ENCODE measurements around the gene TREML2. TPM values are rescaled to one million over a fixed set of nuclear protein-coding genes. Genes with fewer than 3 reads are reported as not detected.

The TREML2 gene
- total and polyA plus RNA-seq, 2 of the 8 experiments (the other 6 are each of a cell fraction or from before 2014, with no cell fraction given), result 0.09 to 0.18 TPM

DNA sequence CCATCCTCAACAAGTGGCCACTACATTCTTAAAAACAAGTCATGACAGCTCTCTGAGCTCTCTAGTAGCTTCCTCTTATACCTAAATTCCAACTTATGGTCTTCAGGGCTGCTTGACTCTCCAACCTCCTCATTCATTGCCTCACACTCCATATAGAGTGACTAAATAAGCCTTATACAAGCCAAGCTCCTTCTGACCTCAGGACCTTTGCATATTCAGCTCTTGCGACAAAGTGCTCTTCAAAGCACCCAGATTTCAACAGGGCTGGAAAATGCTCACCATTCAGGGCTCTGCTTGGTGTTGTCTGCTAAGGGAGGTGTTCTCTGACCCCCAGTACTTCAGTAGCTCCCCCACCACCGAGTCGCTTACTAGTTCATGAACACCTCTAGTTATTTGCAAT, 3.7 kb downstream of the TREML2 start:
- POLR2A ChIA-PET (ENCODE audit: partially characterized antibody), result interaction anchor here (0.6 to 1.1 kb wide), 2 partner anchors 9 to 724 kb away, joined by 3 read pairs; partner anchors contain the start of genes BYSL and MED20
- Histone ChIP-seq H3K56ac (replicated peaks; ENCODE audit: insufficient read length, low read depth, low read length) (no peak overlapping the region), H3K9ac (replicated peaks in 1 of 4; ENCODE audit: extremely low read depth in 1 of 4, low read depth in 3 of 4, low read length in 3 of 4) (no peak overlapping the region), H4K20me1 (replicated peaks in 1 of 2; ENCODE audit: control insufficient read depth in 1 of 2, insufficient read depth in 2 of 2, low read length in 2 of 2) (no peaks in the 10 kb centered on the region), H3K4me3 (ENCODE audit: extremely low read depth in 1 of 4, insufficient read depth in 2 of 4, low read depth in 3 of 4, low read length in 4 of 4) (no peak overlapping the region), H3K14ac (ENCODE audit: insufficient read length) (no peak overlapping the region), H3K4ac (replicated peaks; ENCODE audit: insufficient read length, low read depth, low read length) (no peak overlapping the region), H4K91ac (replicated peaks; ENCODE audit: insufficient read length, low read length) (no peak overlapping the region), H2BK20ac (ENCODE audit: low read length) (no peak overlapping the region), H3K79me1 (ENCODE audit: low read depth, low read length) (no peaks in the 10 kb centered on the region), H2BK5ac (ENCODE audit: low read depth, low read length) (no peak overlapping the region), H3K27me3 (replicated peaks in 1 of 4; ENCODE audit: control insufficient read depth in 3 of 4, extremely low read depth in 1 of 4, insufficient read depth in 3 of 4, low read length in 3 of 4) (no peaks in the 10 kb centered on the region; a peak in 1 of 7 replicates), H3K4me1 (replicated peaks in 1 of 4; ENCODE audit: control insufficient read depth in 3 of 4, insufficient read depth in 4 of 4, low read length in 3 of 4) (peaks cover 0 to 7% (median 3%) of the 10 kb centered on the region in 4 experiments; a peak in 5 of 7 replicates), H3K9me3 (ENCODE audit: insufficient read depth in 2 of 2, low read depth in 1 of 2, low read length in 1 of 2) (no peaks in the 10 kb centered on the region), H2AK5ac (ENCODE audit: low read depth, low read length) (no peak overlapping the region), H4K8ac (ENCODE audit: extremely low read depth, insufficient read depth, low read length) (no peak overlapping the region), H2BK15ac (ENCODE audit: low read length) (no peak overlapping the region), H3K23me2 (ENCODE audit: low read depth, low read length) (no peaks in the 10 kb centered on the region), H3K27ac (ENCODE audit: low read depth, low read length) (no peak overlapping the region), H4K5ac (ENCODE audit: insufficient read length, low read depth, low read length) (no peak overlapping the region), H2BK12ac (ENCODE audit: low read depth, low read length) (no peak overlapping the region), H2BK120ac (replicated peaks; ENCODE audit: low read depth, low read length) (no peak overlapping the region), H3K4me2 (ENCODE audit: insufficient read depth in 1 of 2, low read depth in 2 of 2, low read length in 2 of 2) (no peak overlapping the region), H3K79me2 (ENCODE audit: control insufficient read depth in 1 of 2, insufficient read depth in 2 of 2, low read length in 2 of 2) (no peaks in the 10 kb centered on the region), H2AFZ (ENCODE audit: low read length) (no peak overlapping the region), H3K18ac (ENCODE audit: extremely low read depth, low read length) (no peak overlapping the region), H3K36me3 (ENCODE audit: control insufficient read depth in 2 of 4, insufficient read depth in 4 of 4, low read length in 3 of 4) (no peaks in the 10 kb centered on the region), H3K23ac (ENCODE audit: insufficient read length) (no peak overlapping the region)
- 89% methylated on average over 3 of the region's 3 CpGs; no CpG with 5 or more reads in 1 of the 2 experiments for WGBS, 2 experiments (ENCODE audit: extremely low coverage in 1 of 2, insufficient coverage in 1 of 2, insufficient read length in 1 of 2, insufficient replicate concordance in 2 of 2, low coverage in 1 of 2, low lambda C conversion rate in 2 of 2, missing lambda C conversion rate in 1 of 2)
- DNase-seq (ENCODE audit: low read depth in 1 of 2, low spot score in 2 of 2) (no peak), FAIRE-seq (no peak)
- TF ChIP-seq SP1 (IDR thresholded peaks at IDR 0.05; ENCODE audit: low read depth, low read length) (no peak), KDM5A (IDR thresholded peaks at IDR 0.05; ENCODE audit: low read length) (no peak), SP2 (IDR thresholded peaks at IDR 0.05; ENCODE audit: low read length) (no peak), CREB1 (IDR thresholded peaks at IDR 0.05) (no peak), YY1 (IDR thresholded peaks at IDR 0.05; ENCODE audit: low read depth, low read length) (no peak), RBBP5 (IDR thresholded peaks at IDR 0.05; ENCODE audit: borderline replicate concordance, low read depth, low read length) (no peak), MAFK (IDR thresholded peaks at IDR 0.05; ENCODE audit: low read depth, low read length) (no peak), TCF12 (IDR thresholded peaks at IDR 0.05; ENCODE audit: low read depth, low read length) (no peak), SUZ12 (IDR thresholded peaks at IDR 0.05; ENCODE audit: low read length) (no peak), RFX5 (IDR thresholded peaks at IDR 0.05; ENCODE audit: borderline replicate concordance, low read depth, low read length) (no peak), JUN (IDR thresholded peaks at IDR 0.05; ENCODE audit: low read depth, low read length) (no peak), RNF2 (IDR thresholded peaks at IDR 0.05; ENCODE audit: borderline replicate concordance, low read depth, low read length, missing control alignments, poor library complexity, severe bottlenecking) (no peak)
- TF ChIP-seq, protein P1, sequence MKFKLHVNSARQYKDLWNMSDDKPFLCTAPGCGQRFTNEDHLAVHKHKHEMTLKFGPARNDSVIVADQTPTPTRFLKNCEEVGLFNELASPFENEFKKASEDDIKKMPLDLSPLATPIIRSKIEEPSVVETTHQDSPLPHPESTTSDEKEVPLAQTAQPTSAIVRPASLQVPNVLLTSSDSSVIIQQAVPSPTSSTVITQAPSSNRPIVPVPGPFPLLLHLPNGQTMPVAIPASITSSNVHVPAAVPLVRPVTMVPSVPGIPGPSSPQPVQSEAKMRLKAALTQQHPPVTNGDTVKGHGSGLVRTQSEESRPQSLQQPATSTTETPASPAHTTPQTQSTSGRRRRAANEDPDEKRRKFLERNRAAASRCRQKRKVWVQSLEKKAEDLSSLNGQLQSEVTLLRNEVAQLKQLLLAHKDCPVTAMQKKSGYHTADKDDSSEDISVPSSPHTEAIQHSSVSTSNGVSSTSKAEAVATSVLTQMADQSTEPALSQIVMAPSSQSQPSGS (IDR thresholded peaks at IDR 0.05; ENCODE audit: low read length), result no peak
- CTCF ChIA-PET (ENCODE audit: partially characterized antibody), result interaction anchor here (0.6 to 3.6 kb wide), 9 partner anchors 9 to 109 kb away, joined by 3 to 20 read pairs (median 3); partner anchors contain the start of gene TREML4
